Neuronal stem cell (in vitro differentiated cells): ENCODE results near the gene PACSIN2.

ENCODE experiments used
- DNase-seq: peaks from one replicate; pipeline ENCODE4 v3.0.0-alpha.2; 2013; ENCODE audit warnings: low spot score
- H2AFZ ChIP-seq: one replicate; pipeline ENCODE4 v1.6.1; 2013; ENCODE audit warnings: mild to moderate bottlenecking, low read length, inconsistent platforms
- H2AK5ac ChIP-seq: 2 replicates; pipeline ENCODE4 v1.6.1; 2013; ENCODE audit warnings: low read depth, mild to moderate bottlenecking, inconsistent platforms, low read length, moderate library complexity, mixed read lengths
- H2BK120ac ChIP-seq: 2 replicates; pipeline ENCODE4 v1.6.1; 2013; ENCODE audit warnings: low read depth, mild to moderate bottlenecking, inconsistent platforms, low read length, moderate library complexity, mixed read lengths
- H2BK12ac ChIP-seq: one replicate; pipeline ENCODE4 v1.6.1; 2013; ENCODE audit warnings: low read length, inconsistent platforms
- H2BK15ac ChIP-seq: 2 replicates; pipeline ENCODE4 v1.6.1; 2013; ENCODE audit warnings: mild to moderate bottlenecking, low read length, inconsistent platforms, mixed read lengths
- H2BK5ac ChIP-seq: one replicate; pipeline ENCODE4 v1.6.1; 2013; ENCODE audit warnings: inconsistent platforms, mild to moderate bottlenecking, low read length, moderate library complexity
- H3K14ac ChIP-seq: one replicate; pipeline ENCODE4 v1.6.1; 2013; ENCODE audit warnings: low read length, inconsistent platforms
- H3K18ac ChIP-seq: 2 replicates; pipeline ENCODE4 v1.6.1; 2013; ENCODE audit warnings: low read length, inconsistent platforms
- H3K23ac ChIP-seq: 2 replicates; pipeline ENCODE4 v1.6.1; 2013; ENCODE audit warnings: low read depth, mild to moderate bottlenecking, mixed read lengths, low read length, inconsistent platforms; ENCODE audit not compliant: poor library complexity
- H3K27ac ChIP-seq: replicated peaks from 3 replicates; pipeline ENCODE4 v1.5.1; 2013; ENCODE audit warnings: low read length, inconsistent platforms
- H3K27me3 ChIP-seq, 3 experiments: 2 replicates each; pipeline ENCODE4 v1.6.1; 2013; ENCODE audit warnings: low read length in 3 of 3, mild to moderate bottlenecking in 2 of 3, inconsistent platforms in 1 of 3, low read depth in 1 of 3, mixed read lengths in 1 of 3, moderate library complexity in 1 of 3; ENCODE audit not compliant: control insufficient read depth in 3 of 3, insufficient read depth in 3 of 3
- H3K36me3 ChIP-seq, 2 donors: replicated peaks in 1 of 2; 2 replicates each; pipeline ENCODE4 v1.6.1; 2013; ENCODE audit warnings: low read length in 2 of 2; ENCODE audit not compliant: control insufficient read depth in 2 of 2, insufficient read depth in 2 of 2
- H3K4ac ChIP-seq: 2 replicates; pipeline ENCODE4 v1.6.1; 2013; ENCODE audit warnings: inconsistent platforms, mild to moderate bottlenecking, low read length, moderate library complexity
- H3K4me1 ChIP-seq, 2 donors: 1 replicate in 1 of 2; 2 replicates in 1 of 2; pipeline ENCODE4 v1.6.1; 2013; ENCODE audit warnings: low read length in 2 of 2, low read depth in 1 of 2; ENCODE audit not compliant: control insufficient read depth in 2 of 2, insufficient read depth in 1 of 2
- H3K4me2 ChIP-seq: one replicate; pipeline ENCODE4 v1.6.1; 2013; ENCODE audit warnings: mild to moderate bottlenecking, low read length, inconsistent platforms; ENCODE audit not compliant: insufficient read depth, poor library complexity, severe bottlenecking
- H3K4me3 ChIP-seq, 2 donors: 2 replicates each; pipeline ENCODE4 v1.5.1; 2013; ENCODE audit warnings: low read length in 2 of 2, mild to moderate bottlenecking in 2 of 2, inconsistent platforms in 1 of 2, moderate library complexity in 1 of 2
- H3K79me1 ChIP-seq: one replicate; pipeline ENCODE4 v1.6.1; 2013; ENCODE audit warnings: low read depth, mild to moderate bottlenecking, inconsistent platforms, low read length, moderate library complexity
- H3K9ac ChIP-seq: one replicate; pipeline ENCODE4 v1.6.1; 2013; ENCODE audit warnings: mild to moderate bottlenecking, low read depth, low read length, inconsistent platforms; ENCODE audit not compliant: poor library complexity
- H3K9me3 ChIP-seq, 2 donors: replicated peaks in 1 of 2; 2 replicates each; pipeline versions ENCODE3 to v1.6.1; 2013; ENCODE audit warnings: low read length in 2 of 2, mild to moderate bottlenecking in 2 of 2, inconsistent platforms in 1 of 2, low read depth in 1 of 2, mixed read lengths in 1 of 2, moderate library complexity in 1 of 2; ENCODE audit not compliant: control insufficient read depth in 2 of 2, insufficient read depth in 1 of 2
- H4K8ac ChIP-seq: one replicate; pipeline ENCODE4 v1.6.1; 2013; ENCODE audit warnings: low read depth, mild to moderate bottlenecking, inconsistent platforms, low read length, moderate library complexity
- H4K91ac ChIP-seq: one replicate; pipeline ENCODE4 v1.6.1; 2013; ENCODE audit warnings: low read length, low read depth, mild to moderate bottlenecking, inconsistent platforms; ENCODE audit not compliant: poor library complexity
- WGBS, 2 donors: extraction: QIAGEN DNeasy Blood & Tissue Kit; methylation state at CpG; one replicate each; pipeline ENCODE4 v1.1.7; 2013; ENCODE audit warnings: missing lambda C conversion rate in 2 of 2, mixed read lengths in 1 of 2; ENCODE audit not compliant: insufficient read length in 2 of 2, insufficient replicate concordance in 1 of 2; ENCODE audit errors: extremely low coverage in 2 of 2; 5-methylcytosine and 5-hydroxymethylcytosine counted together

The PACSIN2 gene

GRCh38 chr22:42905217-42905616 lies 109.7 kb downstream of the PACSIN2 start:
- Histone ChIP-seq H2BK5ac (no peak overlapping the region), H3K18ac (no peak overlapping the region), H3K27me3 (no peaks in the 10 kb centered on the region), H2BK12ac (no peak overlapping the region), H4K8ac (no peak overlapping the region), H2AK5ac (no peak overlapping the region), H3K4me1 (peaks cover 0 to 24% of the 10 kb centered on the region in 2 donors), H4K91ac (no peak overlapping the region), H2BK120ac (no peak overlapping the region), H3K4ac (no peak overlapping the region), H3K79me1 (peaks cover 4% of the 10 kb centered on the region), H3K14ac (no peak overlapping the region), H3K4me3 (no peak overlapping the region), H3K9me3 (no peaks in the 10 kb centered on the region), H3K4me2 (no peak overlapping the region), H3K27ac (no peak overlapping the region), H3K36me3 (peaks cover 3 to 58% of the 10 kb centered on the region in 2 donors), H2AFZ (no peak overlapping the region), H3K23ac (no peak overlapping the region), H2BK15ac (no peak overlapping the region), H3K9ac (no peak overlapping the region)
- no CpG with 5 or more reads among the region's 13 CpGs for WGBS, 2 donors
- no peak for DNase-seq

GRCh38 chr22:42904050-42904449 lies 110.9 kb downstream of the PACSIN2 start:
- Histone ChIP-seq H2AFZ (no peak overlapping the region), H3K14ac (peak overlapping the region; percentile 11), H3K27me3 (no peaks in the 10 kb centered on the region), H3K18ac (peak overlapping the region; percentile 84), H3K79me1 (peaks cover 4% of the 10 kb centered on the region), H4K8ac (peak overlapping the region; percentile 49), H2AK5ac (peak overlapping the region; percentile 38), H2BK15ac (peak overlapping the region; percentile 12), H2BK5ac (peak overlapping the region; percentile 14), H2BK120ac (no peak overlapping the region), H3K4me3 (no peak overlapping the region), H4K91ac (no peak overlapping the region), H3K4ac (no peak overlapping the region), H3K23ac (no peak overlapping the region), H3K9ac (peak overlapping the region; percentile 21), H3K4me2 (no peak overlapping the region), H3K36me3 (peaks cover 3 to 46% of the 10 kb centered on the region in 2 donors), H3K9me3 (no peaks in the 10 kb centered on the region), H3K4me1 (peaks cover 0 to 24% of the 10 kb centered on the region in 2 donors), H3K27ac (no peak overlapping the region), H2BK12ac (no peak overlapping the region)
- no CpG with 5 or more reads among the region's 12 CpGs for WGBS, 2 donors
- DNase-seq, result no peak

DNA sequence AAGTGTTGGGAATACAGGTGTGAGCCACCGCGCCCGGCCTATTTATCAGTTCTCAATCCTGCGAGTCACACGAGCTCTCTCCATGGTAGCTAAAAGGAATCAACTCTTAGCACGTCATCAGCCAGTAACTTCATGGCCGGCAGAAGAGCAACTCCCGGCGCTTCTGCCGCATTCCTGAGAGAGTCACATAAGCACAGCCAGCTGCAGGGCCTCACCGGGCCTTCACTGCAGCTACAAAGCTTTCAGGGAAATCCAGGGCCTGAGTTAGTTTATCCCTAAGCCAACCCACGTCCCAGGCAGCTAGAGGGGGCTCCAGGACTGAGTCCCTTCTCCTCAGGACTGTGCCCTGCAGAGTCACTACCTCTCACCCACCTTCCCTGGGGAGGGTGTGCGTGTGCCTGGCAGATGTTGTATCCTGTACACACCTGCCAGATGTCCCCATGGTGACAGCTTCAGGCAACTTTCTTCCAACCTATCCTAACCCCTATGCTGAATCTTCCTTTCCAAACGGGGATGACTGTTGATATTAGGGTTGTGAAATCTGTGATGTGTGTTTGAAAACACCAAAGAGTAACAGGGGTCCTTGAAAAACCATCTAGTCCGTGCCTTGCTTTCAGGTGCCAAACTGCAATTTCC lies 112.0 kb downstream of the PACSIN2 start:
- H3K4ac ChIP-seq, result no peak overlapping the region
- H2AK5ac ChIP-seq, result no peak overlapping the region
- no peak overlapping the region for H3K23ac ChIP-seq
- no peak overlapping the region for H3K4me2 ChIP-seq
- no peak overlapping the region for H3K27ac ChIP-seq
- no peak for DNase-seq
- WGBS, 2 donors, result no CpG with 5 or more reads among the region's 15 CpGs
- H2AFZ ChIP-seq, result no peak overlapping the region
- H3K36me3 ChIP-seq, result peaks cover 3 to 42% of the 10 kb centered on the region in 2 donors
- no peak overlapping the region for H4K8ac ChIP-seq
- peaks cover 0 to 23% of the 10 kb centered on the region in 2 donors for H3K4me1 ChIP-seq
- H3K9me3 ChIP-seq, result no peaks in the 10 kb centered on the region
- H3K18ac ChIP-seq, result no peak overlapping the region
- H2BK120ac ChIP-seq, result no peak overlapping the region
- H3K14ac ChIP-seq, result no peak overlapping the region
- H2BK5ac ChIP-seq, result no peak overlapping the region
- no peak overlapping the region for H2BK15ac ChIP-seq
- no peak overlapping the region for H4K91ac ChIP-seq
- H2BK12ac ChIP-seq, result no peak overlapping the region
- no peak overlapping the region for H3K9ac ChIP-seq
- H3K27me3 ChIP-seq, result no peaks in the 10 kb centered on the region
- H3K79me1 ChIP-seq, result peaks cover 4% of the 10 kb centered on the region
- H3K4me3 ChIP-seq, result no peak overlapping the region

- Histone ChIP-seq H3K23ac (no peak overlapping the region), H3K27me3 (no peaks in the 10 kb centered on the region), H2AK5ac (no peak overlapping the region), H3K4me1 (peaks cover 0 to 23% of the 10 kb centered on the region in 2 donors), H2BK12ac (no peak overlapping the region), H4K91ac (no peak overlapping the region), H3K4ac (no peak overlapping the region), H2BK120ac (no peak overlapping the region), H3K4me3 (no peak overlapping the region), H3K9me3 (no peaks in the 10 kb centered on the region), H2BK15ac (no peak overlapping the region), H3K14ac (no peak overlapping the region), H4K8ac (no peak overlapping the region), H3K36me3 (peaks cover 1 to 32% of the 10 kb centered on the region in 2 donors), H2AFZ (no peak overlapping the region), H3K79me1 (peaks cover 4% of the 10 kb centered on the region), H3K4me2 (no peak overlapping the region), H3K27ac (no peak overlapping the region), H2BK5ac (no peak overlapping the region), H3K9ac (no peak overlapping the region), H3K18ac (no peak overlapping the region)
- no CpG with 5 or more reads among the region's 14 CpGs for WGBS, 2 donors
- no peak for DNase-seq
Observed at GRCh38 chr22:42901790-42902508, 113.0 kb downstream of the PACSIN2 start.
